ENCODE data around the gene S100A11. TPM values are rescaled to one million over a fixed set of nuclear protein-coding genes. Genes with fewer than 3 reads are reported as not detected.

S100A11 gene
- total and polyA plus RNA-seq, 2 donors (not counting 1 experiment from before 2014, with no cell fraction given) = 26.2 to 31.4 TPM

- no peak overlapping the region for H3K4me3 Mint-ChIP-seq
- 100% methylated on average over 2 of the region's 2 CpGs for WGBS (ENCODE audit: insufficient coverage)
- POLR2A ChIA-PET = no interaction called here
Measured at GRCh38 chr1:151988405-151988923, 48.3 kb downstream of the S100A11 start.

More at GRCh38 chr1:151988405-151988923, 48.3 kb downstream of the S100A11 start:
- ATAC-seq (ENCODE audit: low read depth) (no peak), DNase-seq (no peak)
- no peaks in the 10 kb centered on the region for H3K27me3 ChIP-seq (replicated peaks in 1 of 4; ENCODE audit: control extremely low read depth in 1 of 4, control insufficient read depth in 3 of 4, insufficient read depth in 4 of 4, low read length in 3 of 4)
- H3K4me1 Mint-ChIP-seq = peaks cover 39% of the 10 kb centered on the region
- CTCF ChIA-PET = interaction anchor here (1.4 to 12.0 kb wide), 3 partner anchors 12 to 100 kb away, joined by 3 to 138 read pairs (median 8); no protein-coding TSS in a partner anchor
- H4K20me1 ChIP-seq (ENCODE audit: control insufficient read depth, insufficient read depth, low read length, poor library complexity, severe bottlenecking) = peaks cover 17% of the 10 kb centered on the region
- peaks cover 0 to 26% of the 10 kb centered on the region in 2 experiments for H3K36me3 ChIP-seq (replicated peaks in 1 of 2; ENCODE audit: control extremely low read depth in 1 of 2, control insufficient read depth in 1 of 2, extremely low read depth in 1 of 2, insufficient read depth in 2 of 2, low read length in 1 of 2)
- no peak overlapping the region for H3K4me3 ChIP-seq (ENCODE audit: control extremely low read depth in 1 of 5, extremely low read depth in 1 of 5, insufficient read depth in 1 of 5, low read depth in 2 of 5, low read length in 4 of 5)
- no peak overlapping the region for H3K27ac Mint-ChIP-seq
- no peaks in the 10 kb centered on the region for H3K27me3 Mint-ChIP-seq
- no peak overlapping the region for H3K27ac ChIP-seq (ENCODE audit: low read length in 2 of 2)
- no peak overlapping the region for H3K9ac ChIP-seq (ENCODE audit: low read length)
- H3K9me3 ChIP-seq (ENCODE audit: control extremely low read depth in 1 of 3, control insufficient read depth in 2 of 3, insufficient read depth in 1 of 3, low read length in 2 of 3) = no peaks in the 10 kb centered on the region
- H2AFZ ChIP-seq (ENCODE audit: insufficient read depth, low read depth, low read length, poor library complexity, severe bottlenecking) = no peak overlapping the region
- TF ChIP-seq EZH2 (IDR thresholded peaks at IDR 0.05; ENCODE audit: borderline replicate concordance, insufficient read depth, low read depth, low read length, poor library complexity, severe bottlenecking) (no peak), CTCF (IDR thresholded peaks at IDR 0.05) (no peak)
- peaks cover 11% of the 10 kb centered on the region for H3K79me2 ChIP-seq (ENCODE audit: control insufficient read depth, insufficient read depth, low read length)
- no peaks in the 10 kb centered on the region for H3K9me3 Mint-ChIP-seq (ENCODE audit: insufficient read depth)
- peaks cover 12 to 24% of the 10 kb centered on the region in 2 donors for H3K4me1 ChIP-seq (ENCODE audit: control insufficient read depth in 2 of 2, insufficient read depth in 2 of 2, low read length in 2 of 2)
- intact Hi-C loops (cut with micrococcal nuclease) = no loop called here
- no peak overlapping the region for H3K4me2 ChIP-seq (replicated peaks; ENCODE audit: low read depth, low read length, poor library complexity, severe bottlenecking)
